Aorta (tissue), 5 donors: ENCODE data around the gene DNAJC3. TPM values are rescaled to one million over a fixed set of nuclear protein-coding genes. Genes with fewer than 3 reads are reported as not detected.
"Not testable (repeated sequence)": the region's sequence is repeated elsewhere in the genome, so short reads cannot be mapped to it uniquely, and the experiment has no call there.

ENCODE experiments used
- ATAC-seq: fragments of 200-7000 bp; cut with Tn5 transposase; one replicate; pipeline ENCODE4 v1.9.1; 2022; ENCODE audit warnings: moderate library complexity; ENCODE audit not compliant: low FRiP score
- DNase-seq, 2 donors: peaks; one replicate each; pipeline ENCODE4 v3.0.0-alpha.2; 2020
- H3K27ac ChIP-seq, 2 donors: one replicate each; pipeline ENCODE4 v1.5.1; 2013; ENCODE audit warnings: low read length in 2 of 2, mild to moderate bottlenecking in 2 of 2, moderate library complexity in 2 of 2, control low read depth in 1 of 2, inconsistent platforms in 1 of 2, low read depth in 1 of 2
- H3K27me3 ChIP-seq, 2 donors: one replicate each; pipeline ENCODE4 v1.6.1; 2013; ENCODE audit warnings: control low read depth in 1 of 2, low read length in 1 of 2, mild to moderate bottlenecking in 1 of 2, moderate library complexity in 1 of 2; ENCODE audit not compliant: insufficient read depth in 2 of 2, control insufficient read depth in 1 of 2
- H3K36me3 ChIP-seq, 2 donors: one replicate each; pipeline ENCODE4 v1.6.1; 2013; ENCODE audit warnings: control low read depth in 1 of 2, low read length in 1 of 2, mild to moderate bottlenecking in 1 of 2; ENCODE audit not compliant: insufficient read depth in 2 of 2, control insufficient read depth in 1 of 2
- H3K4me1 ChIP-seq, 2 donors: one replicate each; pipeline ENCODE4 v1.6.1; 2013; ENCODE audit warnings: low read length in 2 of 2, control low read depth in 1 of 2, mild to moderate bottlenecking in 1 of 2, moderate library complexity in 1 of 2; ENCODE audit not compliant: insufficient read depth in 2 of 2, control insufficient read depth in 1 of 2
- H3K4me3 ChIP-seq, 2 donors: one replicate each; pipeline ENCODE4 v1.5.1; 2013; ENCODE audit warnings: low read length in 2 of 2, control low read depth in 1 of 2, mild to moderate bottlenecking in 1 of 2
- H3K9me3 ChIP-seq: one replicate; pipeline ENCODE4 v1.6.1; 2013; ENCODE audit warnings: mild to moderate bottlenecking, low read length; ENCODE audit not compliant: control insufficient read depth
- WGBS, 2 donors: extraction: QIAGEN DNeasy Blood & Tissue Kit; methylation state at CpG; one replicate each; pipeline ENCODE4 v1.1.7; 2013; 5-methylcytosine and 5-hydroxymethylcytosine counted together
- intact Hi-C, 2 donors: fragments of 100-400 bp; cut with DNase I; formaldehyde crosslinking; loops; one replicate each; pipeline versions ENCODE4 v1.14.2 to v1.15.0; 2022
- polyA plus RNA-seq, 2 donors: library from polyadenylated mRNA; stranded (reverse); fragments of 200-250 nt; gene quantifications; one replicate each; pipeline ENCODE4 v1.2.3, GENCODE V29; 2013
- total RNA-seq, 2 donors: library from RNA; stranded (reverse); fragmentation: NEBNext Ultra II Directional; extraction: Animal tissue kit (Norgen Biotek cat#: 25700); gene quantifications; one replicate each; pipeline ENCODE4 v1.2.1, GENCODE V29; 2021
- donor health status: healthy with polysubstance abuse.
- donor health status: Bipolar disorder and iron deficiency.
- donor health status: DM: no; HTN: no; CAD: no.
- donor health status: DM: no; HTN: no; CAD: no.
- donor health status: DM: yes; HTN: yes; CAD: no.

Gene DNAJC3
- total and polyA plus RNA-seq, 4 donors, result 11.8 to 60.3 (median 38.4) TPM

DNA sequence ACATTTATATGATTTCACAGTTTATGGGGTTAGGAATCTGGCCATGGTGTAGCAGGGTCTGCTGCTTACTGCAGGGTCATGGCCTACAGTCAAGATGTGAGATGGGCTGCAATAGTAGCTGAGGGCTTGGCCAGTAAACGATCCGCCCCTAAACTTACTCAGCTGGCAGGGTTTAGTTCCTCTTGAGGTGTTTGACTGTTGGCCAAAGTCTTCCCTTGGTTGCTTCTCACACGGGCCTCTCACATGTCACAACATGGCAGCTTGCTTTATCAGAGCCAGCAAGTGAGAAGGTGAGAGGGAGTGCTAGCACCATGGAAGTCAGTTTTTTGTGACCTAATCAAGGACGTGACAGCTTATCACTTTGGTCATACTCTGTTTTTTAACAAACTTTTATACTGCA is 77.1 kb downstream of the DNAJC3 start:
- H3K9me3 ChIP-seq, result no peaks in the 10 kb centered on the region
- no peaks in the 10 kb centered on the region for H3K4me1 ChIP-seq
- 79 to 84% methylated on average over 4 of the region's 4 CpGs for WGBS, 2 donors
- DNase-seq, result no peak
- no peak overlapping the region for H3K4me3 ChIP-seq
- no peaks in the 10 kb centered on the region for H3K27me3 ChIP-seq
- no peaks in the 10 kb centered on the region for H3K36me3 ChIP-seq
- intact Hi-C loops, result no loop called here
- no peak overlapping the region for H3K27ac ChIP-seq
- ATAC-seq, result no peak

DNA sequence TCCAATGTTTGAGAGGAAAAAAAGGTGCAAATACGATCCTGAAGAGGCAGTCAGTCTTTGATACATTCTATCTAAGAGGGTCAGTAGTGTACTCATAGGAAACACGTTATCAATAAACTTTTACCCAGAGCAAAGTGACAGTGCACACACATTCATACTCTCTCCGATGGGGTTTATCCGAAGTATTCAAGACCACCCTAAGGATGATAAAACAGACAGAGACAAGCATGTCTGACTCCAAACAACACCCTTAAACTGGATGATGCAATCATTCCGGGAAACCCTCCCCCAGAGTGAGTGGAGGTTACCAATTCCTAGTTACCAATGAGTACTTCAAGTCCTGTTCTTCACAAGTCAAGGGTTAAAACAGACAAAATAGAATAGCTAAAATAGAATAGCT is 79.1 kb downstream of the DNAJC3 start:
- Histone ChIP-seq H3K9me3 (no peaks in the 10 kb centered on the region), H3K27me3 (no peaks in the 10 kb centered on the region), H3K4me1 (no peaks in the 10 kb centered on the region), H3K36me3 (no peaks in the 10 kb centered on the region), H3K27ac (no peak overlapping the region), H3K4me3 (no peak overlapping the region)
- intact Hi-C loops, result no loop called here
- WGBS, 2 donors, result 93% methylated on average over 5 of the region's 5 CpGs
- ATAC-seq (no peak), DNase-seq (no peak)

DNA sequence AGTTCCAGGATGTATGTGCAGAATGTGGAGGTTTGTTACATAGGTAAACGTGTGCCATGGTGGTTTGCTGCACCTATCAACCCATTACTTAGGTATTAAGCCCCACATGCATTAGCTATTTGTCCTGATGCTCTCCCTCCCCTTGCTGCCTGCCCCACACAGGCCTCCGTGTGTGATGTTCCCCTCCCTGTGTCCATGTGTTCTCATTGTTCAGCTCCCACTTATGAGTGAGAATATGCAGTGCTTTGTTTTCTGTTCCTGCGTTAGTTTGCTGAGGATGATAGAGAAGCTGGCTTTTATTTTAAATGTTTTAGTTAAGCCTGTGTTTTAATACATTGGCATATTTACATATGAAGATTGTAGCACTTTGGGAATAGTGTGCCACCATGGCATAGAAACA is 85.7 kb downstream of the DNAJC3 start:
- DNase-seq, intact Hi-C loops, H3K4me3 ChIP-seq, H3K36me3 ChIP-seq, ATAC-seq, H3K27ac ChIP-seq, H3K9me3 ChIP-seq, H3K27me3 ChIP-seq, H3K4me1 ChIP-seq: not testable (repeated sequence)
- 75 to 76% methylated on average over 3 of the region's 3 CpGs for WGBS, 2 donors

DNA sequence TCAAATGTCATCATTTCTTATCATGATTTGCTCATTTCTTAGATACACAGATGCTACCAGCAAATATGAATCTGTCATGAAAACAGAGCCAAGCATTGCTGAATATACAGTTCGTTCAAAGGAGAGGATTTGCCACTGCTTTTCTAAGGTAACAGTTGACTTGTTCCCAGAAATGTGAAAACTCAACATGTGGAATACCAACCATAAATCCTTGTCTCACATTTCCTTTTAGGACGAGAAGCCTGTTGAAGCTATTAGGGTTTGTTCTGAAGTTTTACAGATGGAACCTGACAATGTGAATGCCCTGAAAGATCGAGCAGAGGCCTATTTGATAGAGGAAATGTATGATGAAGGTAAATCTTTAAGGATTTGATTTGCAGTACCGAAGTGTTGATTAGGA is 86.7 kb downstream of the DNAJC3 start:
- Histone ChIP-seq H3K9me3 (no peaks in the 10 kb centered on the region), H3K4me1 (no peaks in the 10 kb centered on the region), H3K4me3 (no peak overlapping the region), H3K36me3 (peaks cover 2 to 3% of the 10 kb centered on the region in 2 donors), H3K27ac (no peak overlapping the region), H3K27me3 (no peaks in the 10 kb centered on the region)
- DNase-seq (no peak), ATAC-seq (no peak)
- intact Hi-C loops, result no loop called here
- 70 to 80% methylated on average over 4 of the region's 4 CpGs for WGBS, 2 donors

DNA sequence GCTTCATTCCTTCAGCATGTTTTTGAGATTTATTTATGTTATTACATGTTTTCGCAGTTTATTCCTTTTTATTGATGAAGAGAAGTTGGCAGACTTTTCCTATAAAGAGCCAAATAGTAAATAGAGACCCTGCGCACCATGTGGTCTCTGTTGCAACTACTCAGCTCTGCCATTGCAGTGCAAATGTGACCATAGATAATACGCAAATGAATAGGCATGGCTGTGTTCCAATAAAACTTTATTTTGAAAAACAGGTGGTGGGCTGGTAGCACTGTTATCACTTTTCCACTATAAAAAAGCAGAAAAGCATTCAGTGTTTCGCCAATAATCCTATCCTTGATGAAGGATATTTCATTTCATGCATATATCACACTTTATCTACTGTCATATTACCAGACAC is 95.0 kb downstream of the DNAJC3 start:
- no peak for DNase-seq
- intact Hi-C loops, result loop anchor here in 1 of 2 donors (5.0 kb wide), 1 partner anchor 95 kb away; the partner anchor contains the start of gene DNAJC3
- no peak for ATAC-seq
- WGBS, 2 donors, result 92% methylated on average over 4 of the region's 4 CpGs
- H3K4me3 ChIP-seq, result no peak overlapping the region
- no peak overlapping the region for H3K27ac ChIP-seq
- H3K9me3 ChIP-seq, result no peaks in the 10 kb centered on the region
- H3K36me3 ChIP-seq, result peaks cover 0 to 6% of the 10 kb centered on the region in 2 donors
- no peaks in the 10 kb centered on the region for H3K4me1 ChIP-seq
- H3K27me3 ChIP-seq, result no peaks in the 10 kb centered on the region

DNA sequence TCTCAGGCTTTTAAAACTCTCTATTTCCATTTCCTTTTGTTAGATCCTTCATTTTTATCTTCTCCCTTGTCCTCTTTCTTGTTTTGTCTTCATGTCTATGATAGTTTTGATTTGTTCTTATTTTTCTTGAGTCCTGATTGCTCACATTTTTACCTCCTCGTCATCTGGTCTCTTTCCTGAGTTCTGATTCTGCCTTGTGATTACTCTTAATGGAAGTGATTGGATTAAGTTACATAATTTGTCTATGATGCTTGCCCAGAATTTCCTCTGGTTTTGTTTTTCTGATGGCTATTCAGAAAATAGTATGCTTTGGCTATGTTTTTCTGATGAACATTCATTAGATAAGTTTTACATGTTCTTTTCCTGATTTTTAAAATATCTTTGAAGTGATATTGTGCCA is 102.6 kb downstream of the DNAJC3 start:
- H3K4me3 ChIP-seq, result no peak overlapping the region
- peaks cover 0 to 1% of the 10 kb centered on the region in 2 donors for H3K4me1 ChIP-seq
- intact Hi-C loops, result no loop called here
- no peaks in the 10 kb centered on the region for H3K27me3 ChIP-seq
- DNase-seq (no peak), ATAC-seq (no peak)
- H3K36me3 ChIP-seq, result no peaks in the 10 kb centered on the region
- WGBS, 2 donors, result 52 to 66% methylated on average over 1 of the region's 1 CpG
- no peak overlapping the region for H3K27ac ChIP-seq
- no peaks in the 10 kb centered on the region for H3K9me3 ChIP-seq

DNA sequence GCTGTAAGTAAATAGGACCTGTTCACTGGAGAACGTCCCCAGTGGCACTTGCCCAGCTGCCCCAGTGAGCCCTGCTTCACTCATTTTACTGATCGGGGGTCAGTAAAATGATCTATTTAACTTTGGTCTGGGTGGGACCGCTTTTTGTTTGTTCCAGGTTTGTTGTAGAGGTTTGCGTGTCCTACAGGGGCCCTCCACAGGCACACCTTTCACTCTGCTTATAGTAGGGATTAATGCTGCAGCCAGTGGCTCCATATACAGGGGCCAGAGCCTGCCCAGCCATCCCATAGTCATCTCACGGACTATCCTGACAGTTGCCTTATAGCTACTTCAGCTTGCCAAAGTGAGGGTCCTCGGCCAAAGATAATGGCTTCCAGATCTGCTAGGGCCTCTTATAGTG is 104.1 kb downstream of the DNAJC3 start:
- H3K4me3 ChIP-seq, result no peak overlapping the region
- 96 to 98% methylated on average over 6 of the region's 6 CpGs for WGBS, 2 donors

DNA sequence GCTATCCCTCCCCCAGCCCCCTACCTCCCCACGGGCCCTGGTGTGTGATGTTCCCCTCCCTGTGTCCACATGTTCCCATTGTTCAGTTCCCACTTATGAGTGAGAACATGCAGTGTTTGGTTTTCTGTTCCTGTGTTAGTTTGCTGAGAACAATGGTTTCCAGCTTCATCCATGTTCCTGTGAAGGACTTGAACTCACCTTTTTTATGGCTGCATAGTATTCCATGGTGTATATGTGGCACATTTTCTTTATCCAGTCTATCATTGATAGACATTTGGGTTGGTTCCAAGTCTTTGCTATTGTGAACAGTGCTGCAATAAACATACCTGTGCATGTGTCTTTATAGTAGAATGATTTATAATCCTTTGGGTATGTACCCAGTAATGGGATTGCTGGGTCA is 105.0 kb downstream of the DNAJC3 start:
- H3K36me3 ChIP-seq, H3K27ac ChIP-seq, intact Hi-C loops, H3K9me3 ChIP-seq, H3K4me3 ChIP-seq, ATAC-seq, H3K27me3 ChIP-seq, DNase-seq, H3K4me1 ChIP-seq: not testable (repeated sequence)
- WGBS, 2 donors, result 95 to 100% methylated on average over 1 of the region's 1 CpG

More for the DNA sequence above, 104.1 kb downstream of the DNAJC3 start:
- DNase-seq (no peak), ATAC-seq (no peak)
- H3K4me1 ChIP-seq, result peaks cover 0 to 1% of the 10 kb centered on the region in 2 donors
- intact Hi-C loops, result no loop called here
- H3K27me3 ChIP-seq, result no peaks in the 10 kb centered on the region
- H3K9me3 ChIP-seq, result no peaks in the 10 kb centered on the region
- no peaks in the 10 kb centered on the region for H3K36me3 ChIP-seq
- H3K27ac ChIP-seq, result no peak overlapping the region

DNA sequence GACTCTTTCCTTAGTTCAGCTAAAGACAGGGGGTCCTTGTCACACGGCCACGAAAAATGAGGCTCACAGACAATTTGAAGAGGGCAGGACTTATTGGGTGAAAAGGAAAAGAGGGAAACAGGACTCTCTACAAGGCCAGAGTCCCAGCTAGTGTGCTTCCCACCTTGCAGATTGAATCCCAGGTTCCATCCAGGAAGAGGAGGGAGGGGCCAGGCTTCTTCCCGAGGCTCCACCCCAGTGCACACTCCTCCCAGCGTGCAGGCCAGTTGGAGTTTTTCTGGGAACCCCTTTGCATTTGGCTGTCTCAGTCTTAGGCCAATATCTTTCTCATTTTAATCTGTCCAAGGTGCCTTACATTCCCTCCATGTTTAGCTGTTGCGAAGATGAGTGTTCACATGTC is 106.8 kb downstream of the DNAJC3 start:
- WGBS, 2 donors, result 73 to 78% methylated on average over 5 of the region's 5 CpGs
- ATAC-seq, result no peak
- Histone ChIP-seq H3K27ac (no peak overlapping the region), H3K4me1 (peaks cover 0 to 1% of the 10 kb centered on the region in 2 donors), H3K36me3 (no peaks in the 10 kb centered on the region), H3K9me3 (no peaks in the 10 kb centered on the region), H3K4me3 (no peak overlapping the region), H3K27me3 (no peaks in the 10 kb centered on the region)
- DNase-seq, result no peak
- intact Hi-C loops, result no loop called here
